Hematopoietic multipotent progenitor cell treated with erythropoietin and hydrocortisone succinate and interleukin-3 and kit ligand, for 17 days (in vitro differentiated cells): ENCODE measurements around the gene PCDHA7.
"Not testable (repeated sequence)": the region's sequence is repeated elsewhere in the genome, so short reads cannot be mapped to it uniquely, and the experiment has no call there.

ENCODE experiments used
- DNase-seq: peaks from one replicate; pipeline ENCODE4 v3.0.0-alpha.2; 2015; ENCODE audit warnings: low spot score

PCDHA7 gene

GRCh38 chr5:140833993-140834392, at the start of gene PCDHA7:
PCDHA7 (plus strand) TSS chr5:140834269; CDS start chr5:140834384, 115 bp downstream.
- DNase-seq, result no peak

GRCh38 chr5:140785905-140786686, 48.0 kb upstream of the PCDHA7 start, which contains the start of gene PCDHA1:
PCDHA1 (plus strand) TSS chr5:140786140.
- no peak for DNase-seq

- not testable (repeated sequence) for DNase-seq
These were observed 46.6 kb upstream of the PCDHA7 start for GRCh38 chr5:140787422-140787821.

- not testable (repeated sequence) for DNase-seq
These were observed 46.1 kb upstream of the PCDHA7 start for GRCh38 chr5:140787849-140788504.

- no peak for DNase-seq
These were observed 43.0 kb upstream of the PCDHA7 start for GRCh38 chr5:140791089-140791488.

- DNase-seq, result no peak
These were observed 39.3 kb upstream of the PCDHA7 start, which contains the start of gene PCDHA2 for GRCh38 chr5:140794595-140795258. PCDHA2 (plus strand) TSS chr5:140794852.

GRCh38 chr5:140795259-140795641, 38.8 kb upstream of the PCDHA7 start:
- no peak for DNase-seq

GRCh38 chr5:140796072-140796717, 37.9 kb upstream of the PCDHA7 start:
- DNase-seq, result not testable (repeated sequence)

GRCh38 chr5:140796718-140797095, 37.4 kb upstream of the PCDHA7 start:
- no peak for DNase-seq

- DNase-seq, result no peak
These were observed 33.1 kb upstream of the PCDHA7 start, which contains the start of gene PCDHA3 for GRCh38 chr5:140800816-140801493. PCDHA3 (plus strand) TSS chr5:140801057.

GRCh38 chr5:140801494-140801841, 32.6 kb upstream of the PCDHA7 start:
- no peak for DNase-seq

GRCh38 chr5:140802381-140802780, 31.7 kb upstream of the PCDHA7 start:
- DNase-seq, result not testable (repeated sequence)

GRCh38 chr5:140802781-140803271, 31.2 kb upstream of the PCDHA7 start:
- no peak for DNase-seq

GRCh38 chr5:140806834-140807775, 27.0 kb upstream of the PCDHA7 start, which contains the start of gene PCDHA4:
PCDHA4 (plus strand) TSS chr5:140807068.
- DNase-seq, result peak; percentile 8

- not testable (repeated sequence) for DNase-seq
These were observed 25.7 kb upstream of the PCDHA7 start for GRCh38 chr5:140808241-140808888.

- no peak for DNase-seq
These were observed 25.2 kb upstream of the PCDHA7 start for GRCh38 chr5:140808889-140809291.

- DNase-seq, result no peak
These were observed 12.4 kb upstream of the PCDHA7 start, which contains the start of gene PCDHA5 for GRCh38 chr5:140821375-140822280. PCDHA5 (plus strand) TSS chr5:140821613.

GRCh38 chr5:140822281-140822629, 11.8 kb upstream of the PCDHA7 start:
- no peak for DNase-seq

- not testable (repeated sequence) for DNase-seq
These were observed 11.1 kb upstream of the PCDHA7 start for GRCh38 chr5:140822969-140823368.
